Subcutaneous adipose tissue (tissue), 4 donors: Measurements from ENCODE around the gene COX10. TPM values are rescaled to one million over a fixed set of nuclear protein-coding genes. Genes with fewer than 3 reads are reported as not detected.
"Not testable (repeated sequence)": the region's sequence is repeated elsewhere in the genome, so short reads cannot be mapped to it uniquely, and the experiment has no call there.

Source experiments
- small RNA-seq: library from RNA; depleted of rRNA; stranded (forward); fragments of <200 nt; gene quantifications from one replicate; pipeline ENCODE3, GENCODE V24; 2016
- total RNA-seq, 4 donors: library from RNA; depleted of rRNA; stranded (reverse); fragments of >200 nt; gene quantifications; one replicate each; pipeline ENCODE4 v1.1.0, GENCODE V29; 2016
- TF ChIP-seq, protein P1 (sequence below): fragments of 450-650 bp; IDR thresholded peaks from one replicate; pipeline ENCODE4 v1.5.1; 2016; ENCODE audit warnings: low read depth, mild to moderate bottlenecking, control low read depth, antibody characterized with exemption, moderate library complexity

The COX10 gene
- total RNA-seq, 4 donors from 2014 or later: 13.9 to 25.9 (median 15.8) TPM

DNA sequence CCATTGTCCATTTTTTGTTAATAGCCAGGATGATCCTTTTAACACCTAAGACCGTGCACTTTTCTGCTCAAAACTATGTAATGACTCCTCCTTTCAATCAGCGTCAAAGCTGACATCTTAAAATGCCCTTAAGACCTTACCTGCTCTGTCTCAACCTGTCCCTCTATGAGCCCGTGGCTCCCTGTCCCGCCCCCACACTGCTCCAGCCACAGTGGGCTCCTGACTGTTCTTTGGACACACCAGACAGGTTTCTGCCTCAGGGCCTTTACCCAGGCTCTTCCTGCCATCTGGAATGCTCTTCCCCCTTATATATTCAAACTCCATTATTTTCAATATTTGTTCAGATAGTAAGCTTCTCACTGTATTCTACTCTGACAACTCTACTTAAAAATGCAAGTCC lies 153.3 kb downstream of the COX10 start:
- TF ChIP-seq, protein P1, sequence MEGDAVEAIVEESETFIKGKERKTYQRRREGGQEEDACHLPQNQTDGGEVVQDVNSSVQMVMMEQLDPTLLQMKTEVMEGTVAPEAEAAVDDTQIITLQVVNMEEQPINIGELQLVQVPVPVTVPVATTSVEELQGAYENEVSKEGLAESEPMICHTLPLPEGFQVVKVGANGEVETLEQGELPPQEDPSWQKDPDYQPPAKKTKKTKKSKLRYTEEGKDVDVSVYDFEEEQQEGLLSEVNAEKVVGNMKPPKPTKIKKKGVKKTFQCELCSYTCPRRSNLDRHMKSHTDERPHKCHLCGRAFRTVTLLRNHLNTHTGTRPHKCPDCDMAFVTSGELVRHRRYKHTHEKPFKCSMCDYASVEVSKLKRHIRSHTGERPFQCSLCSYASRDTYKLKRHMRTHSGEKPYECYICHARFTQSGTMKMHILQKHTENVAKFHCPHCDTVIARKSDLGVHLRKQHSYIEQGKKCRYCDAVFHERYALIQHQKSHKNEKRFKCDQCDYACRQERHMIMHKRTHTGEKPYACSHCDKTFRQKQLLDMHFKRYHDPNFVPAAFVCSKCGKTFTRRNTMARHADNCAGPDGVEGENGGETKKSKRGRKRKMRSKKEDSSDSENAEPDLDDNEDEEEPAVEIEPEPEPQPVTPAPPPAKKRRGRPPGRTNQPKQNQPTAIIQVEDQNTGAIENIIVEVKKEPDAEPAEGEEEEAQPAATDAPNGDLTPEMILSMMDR: no peak

DNA sequence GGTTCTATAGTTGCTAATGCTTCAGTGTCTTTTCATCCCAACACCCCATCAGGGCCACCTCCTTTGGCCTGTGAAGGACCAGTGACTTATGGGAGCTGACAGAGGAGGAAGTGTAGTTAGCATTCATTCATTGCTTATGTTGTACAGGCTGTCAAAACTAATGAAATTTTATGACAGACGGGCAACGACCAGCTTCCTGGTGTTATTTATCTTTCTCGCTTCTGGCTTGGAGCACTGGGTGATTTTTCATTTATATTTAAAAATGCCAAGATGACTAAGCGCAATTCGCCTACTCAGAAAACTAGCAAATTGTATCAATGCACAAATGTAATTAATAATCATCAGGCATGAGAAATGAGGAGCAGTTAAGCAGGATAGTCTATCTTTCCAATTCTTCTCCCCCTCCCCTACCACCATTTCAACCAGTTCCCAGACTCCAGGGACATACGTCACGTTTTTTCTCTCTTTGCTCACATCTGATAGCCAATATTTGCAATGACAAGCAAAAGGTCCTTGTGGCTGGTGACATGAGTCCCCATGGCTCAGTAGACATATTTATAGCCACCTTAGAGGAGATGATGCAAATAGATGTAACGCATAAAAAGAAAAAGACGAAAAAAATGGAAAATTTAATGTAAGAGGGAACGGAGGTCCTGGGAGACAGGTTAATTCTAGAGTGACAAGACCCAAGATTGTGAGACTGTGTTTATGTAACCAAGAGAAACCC lies 156.1 kb downstream of the COX10 start:
- TF ChIP-seq, protein P1: no peak

DNA sequence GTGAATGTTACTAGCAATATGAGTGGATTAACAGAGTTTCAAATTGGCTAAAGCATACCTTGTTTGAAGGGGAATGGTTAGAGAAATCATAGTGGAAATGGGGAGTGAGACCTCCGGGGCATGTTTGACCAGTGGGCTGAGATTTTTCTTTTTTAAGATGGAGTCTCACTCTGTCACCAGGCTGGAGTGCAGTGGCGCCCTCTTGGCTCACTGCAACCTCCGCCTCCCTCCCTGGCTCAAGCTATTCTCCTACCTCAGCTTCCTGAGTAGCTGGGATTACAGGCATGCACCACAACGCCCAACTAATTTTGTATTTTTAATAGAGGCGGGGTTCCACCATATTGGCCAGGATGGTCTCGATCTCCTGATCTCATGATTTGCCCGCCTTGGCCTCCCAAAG lies 157.7 kb downstream of the COX10 start:
- TF ChIP-seq, protein P1: no peak

DNA sequence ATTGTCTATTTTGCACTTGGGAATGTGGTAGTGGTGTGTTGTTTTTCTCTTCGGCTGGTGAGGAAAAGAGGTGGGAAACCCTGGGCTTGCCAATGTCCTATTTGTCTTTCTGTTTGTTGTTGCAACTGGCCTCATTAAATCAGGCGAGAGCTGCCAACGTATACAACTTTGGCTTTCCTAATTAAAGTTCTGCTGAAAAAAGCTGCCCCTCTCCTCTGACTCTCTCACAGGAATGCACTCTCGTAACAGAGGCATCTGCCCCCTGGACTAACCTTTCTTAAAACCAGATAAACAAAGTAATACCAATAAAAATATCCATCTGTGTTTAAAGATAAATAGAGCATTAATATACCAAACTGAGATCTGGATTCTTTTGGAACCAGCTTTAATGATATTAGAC lies 159.6 kb downstream of the COX10 start:
- TF ChIP-seq, protein P1: no peak

DNA sequence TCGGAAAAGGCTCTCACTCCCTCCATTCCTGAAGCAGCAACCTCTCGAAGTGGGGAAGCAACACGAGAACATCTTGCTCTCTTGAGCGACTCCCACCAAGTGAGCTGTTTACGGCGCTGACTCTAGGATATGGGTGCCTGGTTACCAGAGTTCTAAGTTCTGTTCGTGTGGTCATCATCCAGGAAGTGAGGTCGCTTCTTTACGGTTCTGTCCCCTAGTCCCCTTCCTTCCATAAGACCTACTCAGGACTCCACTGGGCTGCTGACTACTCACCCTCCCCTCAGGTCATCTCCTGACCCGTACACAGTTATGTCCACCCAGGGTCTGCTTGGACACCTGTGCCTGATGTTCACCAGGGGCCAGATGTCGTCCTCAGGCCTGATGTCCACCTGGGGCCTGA lies 167.5 kb downstream of the COX10 start, which contains the start of gene CDRT15:
Gene CDRT15, minus strand, starts transcription at position 101 of the 400 bp plus-strand sequence. Its CDS starts 29 bp downstream, at position 72.
- TF ChIP-seq, protein P1: not testable (repeated sequence)

DNA sequence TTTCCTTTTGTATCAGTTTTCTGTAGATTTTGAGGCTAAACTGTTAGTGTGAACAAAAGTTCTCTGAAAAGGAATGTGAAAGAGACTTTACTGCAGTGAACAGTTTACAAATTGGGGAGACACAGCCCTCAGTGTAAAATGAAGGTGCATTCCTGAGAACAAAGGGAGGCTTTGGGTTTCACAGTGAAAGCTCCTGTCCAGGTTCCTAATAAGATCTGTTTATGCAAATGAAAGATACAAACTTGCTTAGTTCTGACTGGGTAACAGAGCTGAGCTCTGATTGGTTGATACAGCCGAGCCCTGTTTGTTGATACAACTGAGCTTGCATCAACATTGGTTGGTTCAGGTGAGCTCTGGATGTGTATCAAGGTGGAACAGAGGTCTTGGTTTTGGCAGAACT lies 175.7 kb downstream of the COX10 start:
- TF ChIP-seq, protein P1: no peak

DNA sequence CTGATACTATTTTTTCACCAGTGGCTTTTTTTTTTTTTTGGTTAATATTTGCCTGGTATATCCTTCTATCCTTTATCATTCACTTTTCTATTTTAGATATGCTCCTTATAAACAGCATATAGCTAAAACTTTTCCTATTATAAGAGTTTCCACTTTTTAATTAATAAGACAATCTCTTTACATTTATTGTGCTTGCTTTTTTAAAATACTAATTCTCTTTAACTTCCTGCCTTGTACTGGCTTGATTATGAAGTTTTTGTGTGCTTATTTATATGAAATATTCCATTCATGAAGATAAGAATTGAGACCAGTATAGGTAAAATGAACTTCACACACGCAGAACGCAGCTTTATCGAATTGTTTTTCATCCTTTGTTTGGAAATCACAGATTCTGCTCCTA lies 176.3 kb downstream of the COX10 start:
- TF ChIP-seq, protein P1: no peak

Small RNA genes within 50 kb of the gene (small RNA-seq; reads per million reads assigned to genes)
- not detected for gene RF00090

Other genes with a start within 250 kb of the COX10 start
- not detected for gene CDRT15, start 167.4 kb downstream of the COX10 start, total RNA-seq
- 1 to 10 TPM in 3 of 4 donors, under 1 TPM in 1; 0.66 to 2.4 (median 1.1) TPM for gene HS3ST3B1, start 231.6 kb downstream of the COX10 start, total RNA-seq